ENCODE measurements around the gene CCDC187.

GRCh38 chr9:136323371-136323789 is 19.5 kb upstream of the CCDC187 start:
- TF ChIP-seq CTCF (conservative IDR thresholded peaks at IDR 0.05) (no peak), ZFX (IDR thresholded peaks at IDR 0.05) (no peak)
